GM18870 (cell line): ENCODE data around the gene FBRS.
"Not testable (repeated sequence)": the region's sequence is repeated elsewhere in the genome, so short reads cannot be mapped to it uniquely, and the experiment has no call there.

ENCODE experiments used
- ATAC-seq: cut with Tn5 transposase; IDR thresholded peaks from one replicate; pipeline ENCODE4 v1.9.1; 2021; ENCODE audit warnings: moderate library complexity; ENCODE audit not compliant: unreplicated experiment

FBRS gene

DNA sequence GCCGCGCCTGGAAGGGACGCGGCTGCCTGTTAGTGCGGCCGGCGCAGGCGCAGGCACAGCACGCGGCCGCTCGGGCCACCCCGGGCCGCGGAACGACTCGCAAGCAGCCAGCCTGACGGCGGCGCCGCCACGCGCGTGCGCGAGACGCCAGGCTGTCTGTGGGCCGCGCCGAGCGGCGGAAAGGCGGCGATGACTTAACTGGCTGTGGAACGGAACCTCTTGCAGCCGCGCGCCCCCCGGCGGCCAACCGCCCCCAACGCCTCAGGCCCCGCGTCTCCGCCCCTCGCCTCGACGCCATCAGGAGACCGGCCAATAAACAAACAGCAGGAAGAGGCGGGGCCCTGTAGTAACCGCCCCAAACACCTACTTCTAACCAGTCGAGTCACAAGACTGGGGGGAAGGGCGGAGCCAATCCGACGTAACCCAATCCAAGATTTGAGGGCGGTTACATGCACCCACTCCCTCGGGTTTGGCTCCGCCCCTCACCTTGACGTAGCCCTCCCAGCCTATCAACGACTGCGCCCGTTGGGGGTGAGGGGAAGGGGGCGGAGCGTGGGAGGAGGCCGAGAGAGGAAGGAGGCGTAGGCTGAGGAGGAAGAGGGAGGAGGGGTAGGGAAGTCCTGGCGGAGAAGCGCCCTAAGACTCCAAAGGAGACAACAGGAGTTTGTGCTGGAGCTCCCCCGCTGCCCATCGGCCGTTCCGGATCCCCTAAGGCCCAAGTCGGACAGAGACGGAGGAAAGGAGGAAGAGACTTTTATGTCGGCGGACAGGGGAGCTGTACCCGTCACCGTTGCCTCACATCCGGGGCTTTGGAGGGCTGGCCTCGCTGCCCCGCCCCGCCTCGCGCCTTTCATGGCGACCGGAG lies at the start of gene FBRS:
Gene FBRS (plus strand): TSS at position 566 of the 865 bp plus-strand sequence. CDS start 1,088 bp downstream, outside the sequence.
- ATAC-seq, result peak; percentile 83

DNA sequence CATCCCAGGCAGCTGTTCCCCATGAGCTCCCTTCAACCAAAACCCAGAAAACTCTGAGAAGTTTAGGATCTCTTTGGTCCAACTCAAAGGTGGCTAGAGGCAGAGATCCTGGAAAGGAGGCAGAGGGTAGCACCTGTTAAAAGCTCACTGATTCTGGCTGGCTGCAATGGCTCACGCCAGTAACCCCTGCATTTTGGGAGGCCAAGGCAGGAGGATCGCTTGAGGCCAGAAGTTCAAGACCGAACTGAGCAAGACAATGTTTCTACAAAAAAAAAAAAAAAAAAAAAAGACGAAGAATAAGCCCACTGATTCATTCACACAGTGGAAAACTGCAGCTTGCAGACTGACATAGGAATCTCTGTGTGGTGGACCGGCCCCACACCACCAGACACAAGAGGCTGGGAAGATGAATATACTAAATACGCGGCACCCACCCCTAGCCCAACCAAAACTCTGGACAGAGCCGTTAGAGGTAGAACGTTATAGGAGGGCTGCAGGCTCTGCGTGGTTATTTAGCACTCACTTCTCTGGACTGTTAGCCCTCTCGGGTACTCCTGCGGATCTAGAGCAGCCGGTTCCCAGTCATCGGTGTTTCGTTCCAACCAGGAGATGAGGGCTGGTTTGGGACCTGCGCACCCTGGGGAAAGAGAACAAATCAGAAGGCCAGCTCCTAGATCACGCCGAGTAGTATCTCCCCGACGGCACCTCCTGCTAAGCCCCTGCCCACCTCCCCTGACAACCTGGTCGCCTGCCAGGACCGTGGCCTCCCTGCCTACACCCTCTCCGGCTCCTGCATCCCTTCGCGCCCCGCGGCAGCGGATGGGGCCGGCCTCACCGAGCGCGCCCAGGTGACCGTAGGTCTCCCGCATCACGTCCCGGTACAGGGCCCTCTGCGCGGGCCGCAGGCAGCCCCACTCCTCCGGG lies 49.0 kb upstream of the FBRS start:
- ATAC-seq, result peak; percentile 17

DNA sequence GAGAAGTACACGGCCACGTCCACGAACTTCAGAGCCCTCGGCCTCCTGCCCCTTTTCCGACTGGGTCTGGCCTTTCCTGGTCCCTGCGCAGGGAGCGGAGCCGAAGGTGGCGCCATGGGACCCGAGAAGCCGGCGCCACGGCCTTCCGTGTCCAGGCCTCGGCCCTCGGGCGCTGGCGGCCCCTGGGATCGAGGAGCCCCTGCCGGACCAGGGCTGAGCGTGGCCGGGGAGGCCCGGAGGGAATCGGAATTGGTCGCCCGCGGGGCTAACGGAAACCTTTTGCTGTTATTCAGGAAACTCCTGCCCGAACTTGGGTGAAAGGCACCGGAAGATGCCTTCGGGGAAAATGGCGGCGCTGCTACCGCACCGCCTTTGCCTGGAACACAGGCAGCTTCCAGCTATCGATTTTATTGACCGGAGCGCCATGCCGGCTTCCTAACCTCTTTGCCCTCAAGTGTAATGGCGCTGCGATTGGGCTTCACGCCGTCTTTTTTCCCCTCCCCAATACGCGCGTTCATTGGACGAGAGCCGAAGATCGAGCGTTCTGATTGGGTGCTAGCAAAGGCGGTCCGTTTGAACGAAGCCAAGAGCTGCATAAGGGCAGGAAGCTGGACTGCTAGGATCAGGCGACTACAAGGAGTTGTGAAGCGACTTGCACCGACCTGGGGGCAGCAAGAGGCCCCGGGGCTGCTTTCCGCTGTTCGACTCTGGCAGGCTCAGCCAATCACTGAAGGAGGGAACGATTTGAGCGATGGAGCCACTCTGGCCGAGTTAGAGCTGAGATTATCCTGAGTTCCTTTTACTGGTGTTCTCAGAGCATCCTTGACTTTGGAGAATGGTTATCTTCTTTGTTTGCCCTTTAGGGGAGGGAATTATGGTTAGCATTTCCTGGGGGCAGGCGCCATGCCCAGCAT lies 48.0 kb upstream of the FBRS start, which contains the start of gene ZNF689:
Gene ZNF689 (minus strand): TSS at position 464 of the 914 bp plus-strand sequence. CDS start 348 bp downstream, at position 116.
- ATAC-seq, result peak; percentile 81

DNA sequence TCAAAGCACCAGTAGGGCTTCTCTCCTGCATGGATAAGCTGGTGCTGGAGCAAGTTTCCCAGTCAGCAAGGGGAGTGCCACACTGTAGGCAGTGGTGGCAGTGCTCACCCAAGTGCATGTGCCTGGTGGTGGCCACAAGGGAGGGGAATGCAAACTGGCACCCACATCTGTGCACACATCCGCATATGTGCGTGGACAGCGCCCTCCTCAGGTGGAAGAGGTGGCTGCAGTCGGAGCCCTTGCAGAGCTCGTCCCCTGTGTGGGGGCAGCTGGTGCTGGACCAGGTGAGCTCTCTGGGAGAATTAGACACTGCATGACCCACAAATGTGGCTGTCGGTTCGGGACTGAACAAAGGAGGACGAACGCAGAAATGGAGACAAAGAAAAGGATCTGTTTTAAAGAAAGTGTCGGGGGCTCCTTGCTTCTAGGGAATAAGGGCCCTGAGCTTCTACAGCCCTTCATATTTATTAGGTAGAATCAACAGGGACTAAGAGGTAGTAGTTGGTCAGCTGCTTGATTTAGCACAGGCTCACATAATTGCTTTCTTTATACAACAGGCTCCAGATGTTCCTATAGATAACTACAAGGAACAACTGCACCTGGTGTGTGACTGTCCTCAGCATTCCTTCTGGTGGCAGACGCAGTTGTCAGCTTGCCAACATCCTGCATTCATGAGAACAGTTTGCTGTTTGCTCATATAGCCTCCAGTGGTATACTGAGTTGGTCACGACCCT lies 42.7 kb upstream of the FBRS start:
- no peak for ATAC-seq

DNA sequence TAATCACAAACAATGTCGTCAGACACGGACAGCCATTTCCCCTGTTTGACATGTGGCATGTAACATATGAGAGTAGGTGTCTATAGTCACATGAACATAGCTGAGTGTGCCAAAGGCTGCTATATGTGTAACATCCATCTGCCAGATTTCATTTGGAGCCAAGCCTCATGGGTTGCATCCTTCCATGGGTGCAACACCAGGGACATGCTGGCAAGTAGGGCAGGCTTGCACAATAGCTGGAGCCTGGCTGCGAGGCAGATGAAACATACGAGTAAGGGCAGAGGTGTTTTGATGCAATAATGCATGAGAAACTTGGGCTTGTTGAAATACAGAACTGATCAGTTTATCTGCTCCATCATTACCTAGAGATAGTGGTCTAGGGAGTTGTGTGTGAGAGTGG lies 39.0 kb upstream of the FBRS start:
- ATAC-seq, result no peak

DNA sequence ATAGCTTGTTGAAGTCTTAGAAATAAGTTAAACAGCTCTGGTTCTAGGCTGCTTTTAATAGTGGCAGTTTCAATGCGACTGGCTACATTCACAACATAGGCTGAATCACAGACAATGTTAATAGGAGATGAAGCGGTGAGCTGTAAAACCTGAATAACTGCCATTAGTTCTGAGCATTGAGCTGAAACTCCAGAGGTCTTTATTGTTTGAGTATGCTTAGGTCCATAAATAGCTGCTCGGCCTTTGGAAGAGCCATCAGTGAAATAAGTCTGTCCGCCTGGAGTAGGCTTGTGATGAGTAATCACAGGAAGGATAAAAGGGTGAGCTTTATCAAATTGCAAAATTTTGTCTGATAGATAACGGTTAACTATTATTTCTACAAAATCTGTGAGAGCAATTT lies 38.6 kb upstream of the FBRS start:
- ATAC-seq, result no peak

DNA sequence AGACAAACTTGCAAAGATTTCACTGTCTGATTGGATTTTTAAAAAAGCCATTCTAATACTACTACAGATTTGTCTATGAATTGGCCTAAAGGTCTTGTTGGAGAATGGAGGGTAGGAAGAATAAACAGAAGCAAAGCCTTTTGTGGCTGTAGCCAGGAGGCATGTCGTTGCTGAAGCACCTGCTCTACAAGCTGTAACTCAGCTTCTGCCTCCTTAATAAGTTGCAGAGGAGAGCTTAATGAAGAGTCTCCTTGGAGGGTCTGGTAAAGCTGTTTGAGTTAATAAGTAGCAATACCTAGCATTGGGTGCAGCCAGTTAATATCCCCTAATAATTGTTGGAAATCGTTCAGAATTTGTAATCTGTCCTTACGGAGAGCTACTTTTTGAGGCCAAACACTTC lies 38.1 kb upstream of the FBRS start:
- no peak for ATAC-seq

DNA sequence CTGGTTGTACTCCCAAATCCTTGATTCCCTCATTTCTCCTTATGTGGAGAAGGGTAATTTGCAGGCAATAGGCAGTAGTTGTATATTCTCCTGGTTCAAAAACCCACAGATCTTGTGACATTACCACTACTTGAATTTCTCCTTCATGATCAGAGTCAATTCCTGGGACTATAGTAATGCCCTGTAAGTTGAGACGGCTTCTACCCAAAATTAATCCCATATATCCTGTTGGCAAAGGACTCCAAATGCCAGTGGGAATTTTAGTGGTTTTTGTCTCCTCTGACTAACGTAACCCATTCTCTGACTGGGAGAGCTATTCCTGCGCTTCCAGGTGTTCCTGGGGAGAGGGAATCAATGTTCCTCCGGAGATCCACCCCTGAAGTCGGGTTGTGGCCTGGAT lies 36.5 kb upstream of the FBRS start:
- no peak for ATAC-seq

DNA sequence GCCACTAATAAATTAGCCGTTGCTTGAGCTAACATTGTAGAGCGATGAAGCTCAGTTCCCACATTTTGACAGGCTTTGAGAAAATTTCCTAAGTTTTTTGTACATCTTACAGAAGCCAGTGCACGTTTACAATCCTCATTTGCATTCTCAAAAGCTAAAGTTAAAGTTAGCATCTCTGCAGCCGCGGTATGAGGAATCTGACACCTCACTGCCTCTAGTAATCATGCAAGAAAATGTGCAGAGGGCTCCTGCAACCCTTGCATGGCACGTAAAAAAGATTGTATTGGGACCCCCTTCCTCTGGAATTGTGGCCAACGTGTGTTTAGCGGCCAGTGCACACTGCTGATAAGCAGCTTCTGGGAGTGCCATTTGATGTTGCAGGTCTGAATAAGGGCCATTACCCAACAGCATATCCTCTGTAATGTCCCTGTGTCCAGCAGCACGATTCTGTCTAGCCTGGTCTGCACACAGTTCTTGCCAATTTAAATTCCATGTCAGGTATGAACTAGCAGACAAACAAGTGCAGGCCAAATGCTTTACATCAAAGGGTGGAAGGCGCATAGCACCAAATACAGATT lies 35.7 kb upstream of the FBRS start:
- ATAC-seq, result no peak

DNA sequence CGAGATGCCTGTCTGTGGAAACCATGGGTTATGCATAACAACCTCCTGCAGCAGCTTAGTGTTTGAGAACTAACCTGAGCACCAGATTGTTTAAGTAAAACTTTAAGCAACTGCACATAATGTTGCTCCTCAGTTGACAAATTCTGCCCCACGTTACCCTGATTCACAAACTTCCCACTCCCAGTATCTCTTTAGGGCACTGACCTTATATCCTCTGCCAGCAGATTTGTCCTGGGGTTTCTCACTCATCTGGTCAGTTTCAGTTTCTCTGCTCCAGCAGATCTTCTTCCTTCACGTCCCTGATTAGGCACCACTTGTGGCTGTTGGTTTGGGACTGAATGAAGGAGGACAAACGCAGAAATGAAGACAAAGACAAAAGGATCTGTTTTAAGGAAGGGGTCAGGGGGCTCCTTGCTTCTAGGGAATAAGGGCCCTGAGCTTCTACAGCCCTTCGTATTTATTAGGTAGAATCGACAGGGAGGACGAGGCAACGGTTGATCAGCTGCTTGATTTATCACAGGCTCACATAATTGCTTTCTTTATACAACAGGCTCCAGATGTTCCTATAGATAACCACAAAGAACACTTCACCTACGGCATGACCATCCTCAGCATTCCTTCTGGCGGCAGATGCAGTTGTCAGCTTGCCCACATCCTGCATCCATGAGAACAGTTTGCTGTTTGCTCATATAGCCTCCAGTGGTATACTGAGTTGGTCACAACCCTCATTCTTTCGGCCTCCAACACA lies 34.5 kb upstream of the FBRS start:
- ATAC-seq, result no peak

DNA sequence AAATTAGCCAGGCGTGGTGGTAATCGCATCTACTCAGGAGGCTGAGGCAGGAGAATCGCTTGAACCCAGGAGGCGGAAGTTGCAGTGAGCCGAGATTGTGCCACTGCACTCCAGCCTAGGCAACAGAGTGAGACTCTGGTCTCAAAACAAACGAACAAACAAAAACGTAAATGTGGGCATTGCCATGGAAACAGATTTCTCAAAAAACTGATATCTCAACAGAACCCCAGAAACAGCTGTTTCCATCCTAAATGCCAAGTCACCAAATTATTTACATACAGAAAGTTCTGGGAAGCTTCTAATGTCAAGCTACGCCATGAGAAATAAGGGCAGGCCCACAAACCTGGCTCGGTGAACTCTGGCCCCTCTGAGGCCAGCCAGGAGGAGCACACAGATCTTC lies 32.0 kb upstream of the FBRS start:
- ATAC-seq, result no peak

DNA sequence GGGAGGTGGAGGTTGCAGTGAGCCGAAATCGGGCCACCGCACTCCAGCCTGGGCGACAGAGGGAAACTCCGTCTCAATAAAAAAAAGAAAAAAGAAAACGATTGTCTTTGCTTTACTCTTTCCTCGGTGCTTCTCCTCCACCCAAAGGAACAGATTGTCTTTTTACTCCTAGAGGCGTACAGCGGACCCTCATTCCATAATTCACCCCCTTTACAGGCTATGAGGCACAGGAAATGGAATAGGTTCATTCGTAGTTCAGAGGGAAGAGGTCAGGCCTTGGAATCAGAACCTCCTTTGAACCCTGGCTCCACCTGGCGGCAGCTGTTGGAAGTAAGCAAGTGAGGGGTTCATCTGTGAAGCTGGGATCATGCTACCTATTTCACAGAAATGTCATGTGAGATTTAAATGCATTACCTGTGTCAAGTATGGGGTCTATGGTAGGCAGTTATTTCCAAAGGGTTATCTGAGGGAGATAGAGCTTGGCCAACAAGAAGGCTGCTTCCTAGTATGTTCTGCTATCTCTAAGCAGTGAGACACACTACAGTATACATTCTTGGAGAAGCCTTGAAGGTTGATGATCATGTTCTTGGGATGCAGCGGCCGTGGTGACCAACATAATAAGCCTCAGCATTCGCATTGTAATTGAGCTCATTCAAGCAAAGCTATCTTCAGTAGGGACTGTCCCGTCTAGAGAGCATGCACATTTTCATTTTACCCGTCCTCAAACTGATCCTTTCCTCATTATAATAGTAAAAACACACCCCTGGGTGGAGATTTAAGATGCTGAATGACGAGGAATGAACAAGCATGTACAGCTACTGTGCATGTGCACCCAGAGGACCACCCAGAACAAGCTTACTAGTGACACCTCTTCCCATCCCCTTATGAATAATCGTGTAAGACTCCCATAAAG lies 29.3 kb upstream of the FBRS start:
- no peak for ATAC-seq

DNA sequence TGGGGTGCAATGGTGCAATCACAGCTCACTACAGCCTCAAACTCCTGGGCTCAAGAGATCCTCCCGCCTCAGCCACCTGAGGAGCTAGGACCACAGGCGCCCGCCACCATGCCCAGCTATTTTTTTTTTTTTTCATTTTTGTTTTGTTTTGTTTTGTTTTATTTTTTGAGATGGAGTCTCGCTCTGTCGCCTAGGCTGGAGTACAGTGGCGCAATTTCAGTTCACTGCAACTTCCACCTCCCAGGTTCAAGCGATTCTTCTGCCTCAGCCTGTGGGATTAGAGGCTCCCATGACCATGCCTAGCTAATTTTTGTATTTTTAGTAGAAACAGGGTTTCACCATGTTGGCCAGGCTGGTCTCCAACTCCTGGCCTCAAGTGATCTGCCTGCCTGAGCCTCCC lies 25.8 kb upstream of the FBRS start:
- ATAC-seq, result not testable (repeated sequence)

DNA sequence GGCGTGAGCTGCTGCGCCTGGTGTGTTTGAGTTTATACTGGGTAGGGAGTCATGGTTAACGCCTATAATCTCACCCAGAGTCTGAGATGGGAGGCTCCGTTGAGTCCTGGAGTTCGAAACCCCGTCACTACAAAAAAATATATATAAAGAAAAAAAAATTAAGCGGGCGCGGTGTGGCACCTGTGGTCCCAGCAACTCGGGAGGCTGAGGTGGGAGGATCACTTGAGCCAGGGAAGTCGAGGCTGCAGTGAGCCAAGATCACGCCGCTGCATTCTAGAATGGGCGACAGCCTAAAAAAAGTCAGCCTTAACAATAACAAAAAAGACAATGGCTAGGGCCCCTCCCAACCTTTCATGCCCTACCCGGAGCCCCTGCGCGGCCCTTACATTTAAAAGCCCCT lies 24.7 kb upstream of the FBRS start:
- ATAC-seq, result no peak

DNA sequence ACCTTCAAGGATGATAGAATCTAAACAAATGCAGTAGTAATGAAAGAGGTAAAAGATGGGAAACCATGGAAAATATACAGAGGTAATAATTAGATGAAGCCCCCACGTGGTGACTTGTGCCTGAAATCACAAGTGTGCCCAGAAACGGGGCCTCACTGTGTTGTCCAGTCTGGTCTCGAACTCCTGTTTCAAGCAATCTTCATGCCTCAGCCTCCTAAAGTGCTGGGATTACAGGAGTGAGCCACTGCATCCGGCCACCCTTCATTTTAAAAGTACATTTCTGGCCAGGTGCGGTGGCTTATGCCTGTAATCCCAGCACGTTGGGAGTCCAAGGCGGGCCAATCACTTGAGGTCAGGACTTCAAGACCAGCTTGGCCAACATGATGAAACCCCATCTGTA lies 21.6 kb upstream of the FBRS start:
- ATAC-seq, result no peak

DNA sequence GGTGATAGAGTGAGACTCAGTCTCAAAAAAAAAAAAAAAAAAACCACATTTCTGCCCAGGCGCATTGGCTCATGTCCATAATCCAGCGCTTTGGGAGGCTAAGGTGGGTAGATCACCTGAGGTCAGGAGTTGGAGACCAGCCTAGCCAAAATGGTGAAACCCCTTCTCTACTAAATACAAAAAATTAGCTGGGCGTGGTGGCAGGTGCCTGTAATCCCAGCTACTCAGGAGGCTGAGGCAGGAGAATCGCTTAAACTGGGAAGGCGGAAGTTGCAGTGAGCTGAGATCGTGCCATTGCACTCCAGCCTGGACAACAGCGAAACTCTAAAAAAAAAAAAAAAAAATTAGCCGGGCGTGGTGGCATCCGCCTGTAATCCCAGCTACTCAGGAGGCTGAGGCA lies 21.1 kb upstream of the FBRS start:
- not testable (repeated sequence) for ATAC-seq

DNA sequence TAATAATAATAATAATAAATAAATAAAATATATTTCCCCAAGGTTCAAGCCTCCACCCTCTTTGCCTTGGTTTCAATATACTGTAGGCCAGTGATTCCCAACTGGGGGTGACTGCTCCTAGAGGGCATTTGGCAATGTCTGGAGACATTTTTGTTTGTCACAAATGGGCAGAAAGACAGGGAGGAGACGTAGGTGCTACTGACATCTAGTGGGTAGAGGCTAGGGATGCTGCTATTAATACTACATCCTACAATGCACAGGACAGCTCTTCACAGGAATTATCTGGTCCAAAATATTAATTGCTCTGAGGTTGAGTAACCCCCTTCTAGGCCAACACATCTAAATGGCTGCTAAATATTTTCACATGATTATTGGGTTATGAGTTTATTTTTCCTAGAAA lies 20.3 kb upstream of the FBRS start:
- no peak for ATAC-seq
